Omental fat pad (tissue), 4 donors: ENCODE results near the gene DDX41. TPM values are rescaled to one million over a fixed set of nuclear protein-coding genes. Genes with fewer than 3 reads are reported as not detected.
"Not testable (repeated sequence)": the region's sequence is repeated elsewhere in the genome, so short reads cannot be mapped to it uniquely, and the experiment has no call there.

ENCODE experiments used
- ATAC-seq: fragments of 150-250 bp; one replicate; pipeline ENCODE4 v1.9.1; 2016; ENCODE audit warnings: mild to moderate bottlenecking, moderate library complexity; ENCODE audit not compliant: low FRiP score
- DNase-seq: peaks from one replicate; pipeline ENCODE4 v3.0.0-alpha.2; 2019; ENCODE audit warnings: low spot score
- CTCF ChIP-seq, 3 donors: fragments of 450-650 bp; IDR thresholded peaks; one replicate each; pipeline ENCODE4 v1.5.1; 2016 to 2017; ENCODE audit warnings: antibody characterized with exemption in 3 of 3, mild to moderate bottlenecking in 3 of 3, moderate library complexity in 2 of 3
- total RNA-seq, 4 donors: library from RNA; depleted of rRNA; stranded (reverse); fragments of >200 nt; gene quantifications; one replicate each; pipeline ENCODE4 v1.1.0, GENCODE V29; 2016

Gene DDX41
- total RNA-seq, 4 donors from 2014 or later: 66.2 to 93.7 (median 73.6) TPM

GRCh38 chr5:177490311-177490991 lies 26.3 kb downstream of the DDX41 start:
- DNase-seq: no peak
- no peak for ATAC-seq
- no peak for TF ChIP-seq CTCF (IDR thresholded peaks at IDR 0.05)

DNA sequence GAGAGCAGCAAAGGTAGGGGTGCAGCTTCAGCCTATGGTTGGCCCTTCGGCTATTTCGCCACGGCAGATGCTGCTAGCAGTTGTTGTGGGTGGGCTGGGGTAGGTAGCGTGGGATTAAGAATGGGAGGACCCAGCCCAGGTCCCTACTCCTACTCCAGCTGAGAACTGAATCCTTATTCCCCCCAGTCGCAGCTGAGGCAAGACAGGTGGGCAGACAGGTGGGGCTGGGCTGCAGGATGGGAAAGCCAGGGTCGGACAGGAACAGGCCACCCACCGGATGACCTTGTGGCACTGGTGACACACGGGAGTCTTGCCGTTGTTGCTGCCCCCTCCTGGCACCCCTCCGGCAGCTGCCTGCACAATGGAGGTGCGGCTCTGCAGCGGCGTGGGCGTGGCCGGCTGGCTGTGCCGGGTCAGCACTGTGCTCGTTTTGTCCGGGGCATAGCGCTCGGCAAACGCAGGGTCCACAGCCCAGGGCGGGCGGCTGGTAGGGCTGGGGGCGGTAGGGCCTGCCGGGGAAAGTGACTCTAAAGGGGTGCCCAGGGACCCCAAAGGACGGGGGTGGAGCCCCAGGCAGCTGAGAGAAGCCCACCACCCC lies 27.5 kb downstream of the DDX41 start:
- DNase-seq (no peak), ATAC-seq (no peak)
- TF ChIP-seq CTCF (IDR thresholded peaks at IDR 0.05): no peak

DNA sequence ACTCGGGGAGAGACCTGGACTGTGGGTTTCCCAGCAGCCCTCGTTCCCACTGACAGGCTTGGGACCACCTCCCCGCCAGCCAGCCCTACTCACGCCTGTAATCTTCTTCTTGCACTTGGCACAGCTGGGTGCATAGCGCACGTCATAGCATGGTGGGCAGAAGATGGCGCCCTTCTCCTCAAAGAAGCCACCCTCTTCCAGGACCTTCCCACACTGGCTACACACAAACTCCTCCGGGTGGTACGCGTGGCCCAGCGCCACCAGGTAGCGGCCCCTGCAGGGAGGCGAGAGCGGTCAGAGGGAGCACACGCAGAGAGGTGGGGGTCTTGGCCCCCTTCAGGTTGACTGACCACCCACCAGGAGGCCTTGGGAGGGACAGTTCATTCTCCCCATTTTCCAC lies 28.8 kb downstream of the DDX41 start:
- no peak for ATAC-seq
- no peak for DNase-seq
- TF ChIP-seq CTCF (IDR thresholded peaks at IDR 0.05): no peak

- ATAC-seq: no peak
- no peak for TF ChIP-seq CTCF (IDR thresholded peaks at IDR 0.05)
- DNase-seq: no peak
Observed at GRCh38 chr5:177487144-177487543, 29.6 kb downstream of the DDX41 start.

DNA sequence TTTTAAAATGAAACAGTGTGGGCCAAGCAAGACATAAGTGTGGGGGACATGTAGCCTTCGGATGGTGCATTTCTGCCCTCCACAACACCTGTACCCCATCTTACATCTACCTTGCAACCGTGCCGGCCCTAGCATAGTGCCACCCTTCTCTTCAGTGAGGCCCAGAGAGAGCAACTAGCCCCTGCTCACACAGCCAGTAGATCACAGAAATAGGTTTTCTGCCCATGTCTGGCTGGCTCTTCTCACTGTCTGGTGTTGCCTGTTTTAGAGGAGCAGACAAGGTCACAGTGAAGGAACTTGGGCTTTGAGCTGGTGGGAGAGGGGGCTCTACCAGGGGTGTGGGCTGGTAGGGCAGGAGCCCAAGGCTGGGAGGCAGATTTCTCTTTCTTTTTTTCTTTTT lies 30.5 kb downstream of the DDX41 start:
- ATAC-seq (no peak), DNase-seq (no peak)
- TF ChIP-seq CTCF (IDR thresholded peaks at IDR 0.05): no peak

- DNase-seq, ATAC-seq: not testable (repeated sequence)
Observed at GRCh38 chr5:177485753-177486152, 31.0 kb downstream of the DDX41 start.

DNA sequence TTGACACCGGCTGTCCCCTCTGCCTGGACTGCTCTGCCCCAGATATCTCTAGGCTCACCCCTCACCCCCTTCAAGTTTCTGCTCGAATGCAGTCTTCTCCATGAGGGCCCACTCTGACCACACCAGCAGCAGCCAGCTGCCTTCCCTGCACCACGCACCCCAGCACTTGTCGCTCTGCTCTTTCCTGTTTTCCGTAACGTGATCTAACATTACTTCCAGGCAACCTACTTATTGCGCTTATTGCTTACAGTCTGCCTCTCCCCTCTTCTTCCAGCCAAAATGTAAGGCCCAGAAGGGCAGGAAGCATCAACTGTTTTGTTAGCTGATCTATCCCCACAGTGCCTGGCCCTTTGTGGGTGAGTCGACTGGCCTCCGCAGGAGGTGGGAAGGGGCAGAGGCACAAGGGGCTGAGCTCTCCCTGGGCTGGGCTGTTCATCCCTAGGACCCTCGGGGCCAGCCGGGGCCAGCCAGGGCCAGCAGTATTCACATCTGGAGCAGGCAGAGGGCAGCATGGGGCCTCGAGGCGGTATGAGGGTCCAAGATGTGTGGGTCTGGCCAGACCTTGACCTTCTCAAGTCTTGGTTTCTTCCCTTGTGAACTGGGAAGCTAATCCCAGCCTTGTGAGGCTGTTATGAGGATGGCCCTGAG lies 31.7 kb downstream of the DDX41 start:
- no peak for DNase-seq
- ATAC-seq: no peak
- no peak for TF ChIP-seq CTCF (IDR thresholded peaks at IDR 0.05)
